Transverse colon (tissue), 4 donors: Measurements from ENCODE around the gene OMP.

ENCODE experiments used
- CTCF ChIP-seq, 5 experiments: fragments of 200-600 bp in 3 of 5; fragments of 450-650 bp in 2 of 5; sonication (generic) in 3 of 5; IDR thresholded peaks; 1 replicate in 2 of 5; 2 replicates in 3 of 5; pipeline ENCODE4 v1.5.1; 2016 to 2017; ENCODE audit warnings: antibody characterized with exemption in 5 of 5, inconsistent platforms in 3 of 5, mild to moderate bottlenecking in 2 of 5, moderate library complexity in 1 of 5
- EP300 ChIP-seq: sonication (generic); formaldehyde crosslinking; IDR thresholded peaks from one replicate; pipeline ENCODE4 v1.6.1; 2017; ENCODE audit warnings: antibody characterized with exemption, low read depth
- POLR2A ChIP-seq: fragments of 450-650 bp; IDR thresholded peaks from one replicate; pipeline ENCODE4 v1.6.1; 2016; ENCODE audit warnings: antibody characterized with exemption, mild to moderate bottlenecking, moderate library complexity
- POLR2AphosphoS5 ChIP-seq, 3 donors: sonication (generic); formaldehyde crosslinking; IDR thresholded peaks; one replicate each; pipeline ENCODE4 v1.6.1; 2016; ENCODE audit warnings: antibody characterized with exemption in 3 of 3

DNA sequence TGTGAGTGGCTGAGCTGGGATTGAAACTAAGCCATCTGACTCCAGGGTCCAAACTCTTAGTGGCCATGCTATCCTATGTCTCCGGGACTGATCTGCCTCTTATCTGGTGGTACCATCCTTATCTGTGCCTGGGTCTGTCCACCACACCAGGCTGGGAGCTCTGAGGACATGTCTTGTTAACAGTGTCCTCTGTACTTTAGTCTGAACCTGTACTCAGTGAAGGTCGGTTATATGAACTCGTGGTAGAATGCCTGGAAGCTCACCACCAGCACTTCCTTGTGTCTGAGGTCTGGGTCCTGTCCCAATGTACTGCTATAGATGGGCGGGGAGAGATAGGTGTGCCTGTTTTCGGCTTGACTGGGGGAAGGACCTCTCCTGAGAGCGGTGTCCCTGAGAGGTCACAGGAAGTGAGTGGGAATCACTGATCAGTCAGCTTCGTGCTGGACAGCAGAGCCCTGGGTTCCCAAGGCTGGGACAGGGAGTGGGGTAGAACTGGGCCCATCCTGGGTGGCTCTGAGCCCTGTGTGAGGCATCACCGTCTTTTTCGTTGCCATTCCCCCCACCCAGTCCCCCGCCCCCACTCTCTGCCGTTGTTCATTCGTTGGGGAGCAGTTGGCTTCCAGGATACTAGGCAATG lies 34.3 kb downstream of the OMP start:
- TF ChIP-seq EP300 (no peak), CTCF (IDR thresholded peaks at IDR 0.05) (no peak), POLR2A (no peak), POLR2AphosphoS5 (IDR thresholded peaks at IDR 0.05) (no peak)
